Measurements from ENCODE around the gene PBX1.

- TF ChIP-seq CTCF (IDR thresholded peaks at IDR 0.05; ENCODE audit: low read depth, low read length, poor library complexity, severe bottlenecking) (no peak), EZH2phosphoT487 (IDR thresholded peaks at IDR 0.05; ENCODE audit: borderline replicate concordance, low read length) (no peak)
These were observed 2.5 kb downstream of the PBX1 start for GRCh38 chr1:164561472-164561871.

Data from DOHH2 (cell line).